Neural cell (in vitro differentiated cells): ENCODE data around the gene ROPN1. TPM values are rescaled to one million over a fixed set of nuclear protein-coding genes. Genes with fewer than 3 reads are reported as not detected.
"Not testable (repeated sequence)": the region's sequence is repeated elsewhere in the genome, so short reads cannot be mapped to it uniquely, and the experiment has no call there.

Source experiments
- H2AFZ ChIP-seq: fragments of 200-600, 300-800 bp; sonication (generic), shearing (Covaris generic); 2 replicates; pipeline ENCODE4 v1.6.0; 2014; ENCODE audit warnings: low read depth, mild to moderate bottlenecking, antibody characterized with exemption, low read length, moderate library complexity
- H3F3A ChIP-seq: fragments of 200-600 bp; shearing (Covaris generic); 2 replicates; pipeline ENCODE4 v1.6.1; 2016; ENCODE audit warnings: mild to moderate bottlenecking, moderate library complexity, mixed read lengths, antibody characterized with exemption, low read length; ENCODE audit not compliant: insufficient read depth, poor library complexity, severe bottlenecking
- H3K27ac ChIP-seq: fragments of 200-600, 300-800 bp; sonication (generic), shearing (Covaris generic); 2 replicates; pipeline ENCODE4 v1.5.1; 2014; ENCODE audit warnings: mild to moderate bottlenecking, low read length, moderate library complexity
- H3K27me3 ChIP-seq: fragments of 300-800, 200-600 bp; sonication (generic), shearing (Covaris generic); 2 replicates; pipeline ENCODE4 v1.6.0; 2014; ENCODE audit warnings: mild to moderate bottlenecking, low read depth, low read length, moderate library complexity; ENCODE audit not compliant: insufficient read depth
- H3K36me3 ChIP-seq: fragments of 300-800, 200-600 bp; sonication (generic), shearing (Covaris generic); 2 replicates; pipeline ENCODE4 v1.5.1; 2014; ENCODE audit warnings: mild to moderate bottlenecking, antibody characterized with exemption, low read length, moderate library complexity; ENCODE audit not compliant: insufficient read depth
- H3K4me2 ChIP-seq: fragments of 300-800, 200-600 bp; sonication (generic), shearing (Covaris generic); 2 replicates; pipeline ENCODE4 v1.6.0; 2014; ENCODE audit warnings: mild to moderate bottlenecking, low read length
- H3K4me3 ChIP-seq: fragments of 300-800, 200-600 bp; sonication (generic), shearing (Covaris generic); 2 replicates; pipeline ENCODE4 v1.5.1; 2014; ENCODE audit warnings: mild to moderate bottlenecking, low read length, moderate library complexity
- H3K79me2 ChIP-seq: fragments of 200-600 bp; shearing (Covaris generic); replicated peaks from 2 replicates; pipeline ENCODE4 v1.6.0; 2014; ENCODE audit warnings: mild to moderate bottlenecking, low read length, moderate library complexity; ENCODE audit not compliant: insufficient read depth
- H3K9ac ChIP-seq: fragments of 300-800, 200-600 bp; sonication (generic), shearing (Covaris generic); 2 replicates; pipeline ENCODE4 v1.6.1; 2016; ENCODE audit warnings: mild to moderate bottlenecking, low read length, mixed read lengths
- H3K9me2 ChIP-seq: fragments of 200-600 bp; shearing (Covaris generic); 2 replicates; pipeline ENCODE4 v1.6.1; 2016; ENCODE audit warnings: mild to moderate bottlenecking, low read length, mixed read lengths; ENCODE audit not compliant: insufficient read depth
- H3K9me3 ChIP-seq: fragments of 200-600, 300-800 bp; sonication (generic), shearing (Covaris generic); 2 replicates; pipeline ENCODE4 v1.6.1; 2016; ENCODE audit warnings: mild to moderate bottlenecking, mixed run types, low read length, moderate library complexity, mixed read lengths
- H4K20me1 ChIP-seq: fragments of 200-600 bp; shearing (Covaris generic); 2 replicates; pipeline ENCODE4 v1.6.1; 2016; ENCODE audit warnings: mild to moderate bottlenecking, mixed run types; ENCODE audit not compliant: insufficient read depth
- CTCF ChIP-seq: fragments of 450-650 bp; IDR thresholded peaks from 2 replicates; pipeline ENCODE4 v1.5.1; 2014; ENCODE audit warnings: antibody characterized with exemption, mild to moderate bottlenecking, moderate library complexity; ENCODE audit not compliant: poor library complexity, severe bottlenecking
- EP300 ChIP-seq: fragments of 450-650 bp; conservative IDR thresholded peaks from 2 replicates; pipeline ENCODE4 v1.6.1; 2014; ENCODE audit warnings: antibody characterized with exemption, mild to moderate bottlenecking, moderate library complexity; ENCODE audit not compliant: poor library complexity, severe bottlenecking
- EZH2 ChIP-seq: fragments of 200-600, 300-800 bp; shearing (Covaris generic), sonication (generic); IDR thresholded peaks from 2 replicates; pipeline ENCODE4 v1.6.1; 2014; ENCODE audit warnings: antibody characterized with exemption, low read length, borderline replicate concordance, mild to moderate bottlenecking; ENCODE audit not compliant: insufficient read depth, poor library complexity, severe bottlenecking
- MXI1 ChIP-seq: fragments of 450-650 bp; conservative IDR thresholded peaks from 2 replicates; pipeline ENCODE4 v1.6.1; 2014; ENCODE audit warnings: antibody characterized with exemption, mild to moderate bottlenecking; ENCODE audit not compliant: poor library complexity, severe bottlenecking
- POLR2AphosphoS5 ChIP-seq: IDR thresholded peaks from 2 replicates; pipeline ENCODE4 v1.6.1; 2012
- RAD21 ChIP-seq: fragments of 450-650 bp; conservative IDR thresholded peaks from 2 replicates; pipeline ENCODE4 v1.6.1; 2014; ENCODE audit warnings: antibody characterized with exemption, mild to moderate bottlenecking, moderate library complexity
- SMC3 ChIP-seq: fragments of 450-650 bp; conservative IDR thresholded peaks from 2 replicates; pipeline ENCODE4 v1.6.1; 2014; ENCODE audit warnings: antibody characterized with exemption, mild to moderate bottlenecking, moderate library complexity; ENCODE audit not compliant: poor library complexity
- TAF1 ChIP-seq: IDR thresholded peaks from 2 replicates; pipeline ENCODE4 v1.6.1; 2012; ENCODE audit warnings: low read depth
- polyA plus RNA-seq: library from polyadenylated mRNA; depleted of rRNA; stranded (reverse); fragments of >200 nt; gene quantifications from 2 replicates; pipeline ENCODE4 v1.2.3, GENCODE V29; 2014
- TF ChIP-seq, protein P1 (sequence below): IDR thresholded peaks from 2 replicates; pipeline ENCODE4 v1.6.1; 2012; ENCODE audit warnings: borderline replicate concordance

The ROPN1 gene
- polyA plus RNA-seq, 1 donor from 2014 or later, result not detected

DNA sequence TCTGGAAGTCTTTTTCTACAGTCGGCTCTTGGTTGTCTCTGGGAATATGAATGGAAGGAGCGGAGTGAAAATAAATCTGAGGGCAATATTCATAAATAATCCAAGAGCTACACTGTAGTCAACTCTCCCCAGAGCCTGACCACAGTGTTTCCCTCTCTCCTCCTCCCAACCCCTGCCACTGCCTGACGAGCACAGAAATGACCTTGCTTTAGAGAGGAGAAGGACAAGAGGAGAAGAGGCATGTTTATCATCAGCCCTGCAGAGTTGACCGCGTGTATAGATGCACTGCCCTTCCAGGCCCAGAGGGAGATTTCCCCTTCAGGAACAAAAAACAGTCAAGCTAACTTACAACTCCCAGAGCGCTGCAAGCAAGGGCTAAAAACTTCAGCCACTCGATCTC, 16.9 kb downstream of the ROPN1 start:
- not testable (repeated sequence) for H3K9me2 ChIP-seq, H3K4me2 ChIP-seq, H3K27ac ChIP-seq, H3F3A ChIP-seq, H3K4me3 ChIP-seq, H4K20me1 ChIP-seq, H3K9ac ChIP-seq, H3K79me2 ChIP-seq, H2AFZ ChIP-seq, H3K36me3 ChIP-seq, H3K27me3 ChIP-seq, H3K9me3 ChIP-seq

DNA sequence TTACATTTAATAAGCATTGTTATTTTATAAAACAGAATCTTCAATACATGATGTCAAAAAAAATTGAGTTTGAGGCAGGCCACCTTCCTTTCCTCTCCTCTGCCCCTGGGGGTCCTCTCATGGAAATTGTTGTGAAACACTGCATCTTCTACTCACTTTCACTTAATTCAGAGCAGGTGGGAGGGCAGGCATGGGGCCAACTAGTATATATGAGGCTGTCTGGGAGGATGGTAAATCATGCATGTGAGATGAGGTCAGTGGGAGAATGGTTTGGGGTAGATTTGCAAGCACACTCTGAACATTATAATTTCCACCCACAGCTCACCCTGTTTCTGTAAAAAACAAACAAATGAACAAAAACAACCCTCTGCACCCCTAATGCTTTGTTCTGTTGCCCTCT, 20.5 kb downstream of the ROPN1 start:
- Histone ChIP-seq H2AFZ (no peak overlapping the region), H3K27ac (no peak overlapping the region), H3K9me2 (no peaks in the 10 kb centered on the region), H3K4me3 (no peak overlapping the region), H3K27me3 (no peaks in the 10 kb centered on the region), H3K9ac (no peak overlapping the region), H4K20me1 (no peaks in the 10 kb centered on the region), H3K4me2 (no peak overlapping the region), H3K9me3 (no peaks in the 10 kb centered on the region), H3F3A (no peaks in the 10 kb centered on the region), H3K36me3 (no peaks in the 10 kb centered on the region), H3K79me2 (no peaks in the 10 kb centered on the region)
- TF ChIP-seq POLR2AphosphoS5, result no peak
- no peak for TF ChIP-seq EZH2
- no peak for TF ChIP-seq RAD21
- no peak for TF ChIP-seq TAF1
- TF ChIP-seq, protein P1, sequence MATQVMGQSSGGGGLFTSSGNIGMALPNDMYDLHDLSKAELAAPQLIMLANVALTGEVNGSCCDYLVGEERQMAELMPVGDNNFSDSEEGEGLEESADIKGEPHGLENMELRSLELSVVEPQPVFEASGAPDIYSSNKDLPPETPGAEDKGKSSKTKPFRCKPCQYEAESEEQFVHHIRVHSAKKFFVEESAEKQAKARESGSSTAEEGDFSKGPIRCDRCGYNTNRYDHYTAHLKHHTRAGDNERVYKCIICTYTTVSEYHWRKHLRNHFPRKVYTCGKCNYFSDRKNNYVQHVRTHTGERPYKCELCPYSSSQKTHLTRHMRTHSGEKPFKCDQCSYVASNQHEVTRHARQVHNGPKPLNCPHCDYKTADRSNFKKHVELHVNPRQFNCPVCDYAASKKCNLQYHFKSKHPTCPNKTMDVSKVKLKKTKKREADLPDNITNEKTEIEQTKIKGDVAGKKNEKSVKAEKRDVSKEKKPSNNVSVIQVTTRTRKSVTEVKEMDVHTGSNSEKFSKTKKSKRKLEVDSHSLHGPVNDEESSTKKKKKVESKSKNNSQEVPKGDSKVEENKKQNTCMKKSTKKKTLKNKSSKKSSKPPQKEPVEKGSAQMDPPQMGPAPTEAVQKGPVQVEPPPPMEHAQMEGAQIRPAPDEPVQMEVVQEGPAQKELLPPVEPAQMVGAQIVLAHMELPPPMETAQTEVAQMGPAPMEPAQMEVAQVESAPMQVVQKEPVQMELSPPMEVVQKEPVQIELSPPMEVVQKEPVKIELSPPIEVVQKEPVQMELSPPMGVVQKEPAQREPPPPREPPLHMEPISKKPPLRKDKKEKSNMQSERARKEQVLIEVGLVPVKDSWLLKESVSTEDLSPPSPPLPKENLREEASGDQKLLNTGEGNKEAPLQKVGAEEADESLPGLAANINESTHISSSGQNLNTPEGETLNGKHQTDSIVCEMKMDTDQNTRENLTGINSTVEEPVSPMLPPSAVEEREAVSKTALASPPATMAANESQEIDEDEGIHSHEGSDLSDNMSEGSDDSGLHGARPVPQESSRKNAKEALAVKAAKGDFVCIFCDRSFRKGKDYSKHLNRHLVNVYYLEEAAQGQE, result no peak
- TF ChIP-seq MXI1, result no peak
- no peak for TF ChIP-seq SMC3
- TF ChIP-seq EP300, result no peak
- TF ChIP-seq CTCF, result no peak

- H3K9me3 ChIP-seq, H3K4me2 ChIP-seq, H3K4me3 ChIP-seq, H4K20me1 ChIP-seq, H3F3A ChIP-seq, H3K9ac ChIP-seq, H2AFZ ChIP-seq, H3K79me2 ChIP-seq, H3K27ac ChIP-seq, H3K9me2 ChIP-seq, H3K27me3 ChIP-seq, H3K36me3 ChIP-seq: not testable (repeated sequence)
These were observed 24.7 kb downstream of the ROPN1 start for GRCh38 chr3:123967260-123967659.

DNA sequence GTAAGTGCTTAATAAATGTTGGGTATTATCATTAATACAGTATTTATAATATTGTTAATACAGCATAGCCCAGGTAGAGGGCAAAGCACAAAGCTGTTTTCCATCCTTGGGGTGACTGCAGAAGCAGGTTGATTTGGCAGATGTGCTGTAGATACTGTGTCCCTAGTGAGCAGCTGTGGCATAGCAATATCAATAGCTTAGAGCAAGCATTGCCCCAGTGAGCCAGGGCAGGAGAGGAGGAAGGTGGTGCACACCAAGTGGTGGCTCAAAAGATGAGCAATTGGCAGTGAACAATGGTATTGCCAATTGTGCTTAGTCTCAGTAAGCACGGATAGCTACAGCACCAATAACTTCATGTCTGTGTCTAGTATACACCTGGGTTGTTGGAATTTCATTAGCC, 25.1 kb downstream of the ROPN1 start:
- H3K27ac ChIP-seq, H3K4me3 ChIP-seq, H3K9ac ChIP-seq, H3K9me3 ChIP-seq, H3K79me2 ChIP-seq, H3K27me3 ChIP-seq, H3K36me3 ChIP-seq, H3F3A ChIP-seq, H3K4me2 ChIP-seq, H2AFZ ChIP-seq, H4K20me1 ChIP-seq, H3K9me2 ChIP-seq: not testable (repeated sequence)

DNA sequence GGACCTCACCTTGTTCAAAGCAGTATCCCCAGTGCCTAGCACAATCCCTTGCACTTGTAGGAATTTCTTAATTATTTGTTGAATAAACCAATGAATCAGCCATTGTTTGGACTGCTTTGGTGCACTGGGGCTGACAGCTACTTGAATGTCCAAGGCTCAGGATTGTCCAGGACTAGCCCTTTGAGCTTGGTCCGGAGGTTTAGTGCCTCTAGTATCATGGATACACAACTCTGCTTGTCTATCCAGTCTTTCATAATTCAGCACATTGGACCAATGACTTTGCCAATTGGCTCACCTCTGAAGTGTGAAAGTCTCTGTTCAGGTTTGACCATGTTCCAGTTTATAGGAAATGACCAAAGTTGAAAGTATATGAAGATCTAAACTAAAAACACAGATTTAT, 27.1 kb downstream of the ROPN1 start:
- H3K4me3 ChIP-seq, H3K27me3 ChIP-seq, H3K9me2 ChIP-seq, H3K4me2 ChIP-seq, H3K27ac ChIP-seq, H4K20me1 ChIP-seq, H3K36me3 ChIP-seq, H2AFZ ChIP-seq, H3K9me3 ChIP-seq, H3K9ac ChIP-seq, H3F3A ChIP-seq, H3K79me2 ChIP-seq: not testable (repeated sequence)
